ENCODE results near the gene MSI2. TPM values are rescaled to one million over a fixed set of nuclear protein-coding genes. Genes with fewer than 3 reads are reported as not detected.

The MSI2 gene
- total RNA-seq, 1 donor from 2014 or later, result 23.1 TPM

DNA sequence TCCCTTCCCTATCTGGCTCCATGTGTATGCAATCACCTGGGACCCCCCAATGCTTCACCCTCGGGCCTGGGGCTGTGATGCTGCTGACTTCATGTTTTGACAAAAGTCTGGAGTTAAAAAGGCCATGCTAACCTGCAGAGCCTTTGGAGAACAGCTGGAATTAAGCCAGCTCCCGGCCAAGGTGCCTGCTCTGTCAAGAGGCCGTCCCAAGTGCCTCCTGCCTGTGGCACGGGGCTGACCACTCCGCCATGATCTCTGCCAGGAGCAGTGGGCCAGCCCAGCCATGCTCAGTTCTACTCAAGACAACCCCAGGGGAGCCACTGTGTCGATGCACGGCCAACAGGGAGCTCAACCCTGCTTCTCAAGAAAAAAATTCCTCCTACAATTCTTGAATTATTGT lies 395.1 kb downstream of the MSI2 start:
- Mint-ChIP-seq H3K27ac (ENCODE audit: unreplicated experiment) (no peak overlapping the region), H3K4me1 (ENCODE audit: low read depth) (peaks cover 11% of the 10 kb centered on the region), H3K9me3 (ENCODE audit: low read depth) (no peaks in the 10 kb centered on the region), H3K4me3 (ENCODE audit: unreplicated experiment) (no peak overlapping the region), H3K36me3 (ENCODE audit: low read depth) (peaks cover 2% of the 10 kb centered on the region), H3K27me3 (ENCODE audit: low read depth) (no peaks in the 10 kb centered on the region)
- TF ChIP-seq, protein P1, sequence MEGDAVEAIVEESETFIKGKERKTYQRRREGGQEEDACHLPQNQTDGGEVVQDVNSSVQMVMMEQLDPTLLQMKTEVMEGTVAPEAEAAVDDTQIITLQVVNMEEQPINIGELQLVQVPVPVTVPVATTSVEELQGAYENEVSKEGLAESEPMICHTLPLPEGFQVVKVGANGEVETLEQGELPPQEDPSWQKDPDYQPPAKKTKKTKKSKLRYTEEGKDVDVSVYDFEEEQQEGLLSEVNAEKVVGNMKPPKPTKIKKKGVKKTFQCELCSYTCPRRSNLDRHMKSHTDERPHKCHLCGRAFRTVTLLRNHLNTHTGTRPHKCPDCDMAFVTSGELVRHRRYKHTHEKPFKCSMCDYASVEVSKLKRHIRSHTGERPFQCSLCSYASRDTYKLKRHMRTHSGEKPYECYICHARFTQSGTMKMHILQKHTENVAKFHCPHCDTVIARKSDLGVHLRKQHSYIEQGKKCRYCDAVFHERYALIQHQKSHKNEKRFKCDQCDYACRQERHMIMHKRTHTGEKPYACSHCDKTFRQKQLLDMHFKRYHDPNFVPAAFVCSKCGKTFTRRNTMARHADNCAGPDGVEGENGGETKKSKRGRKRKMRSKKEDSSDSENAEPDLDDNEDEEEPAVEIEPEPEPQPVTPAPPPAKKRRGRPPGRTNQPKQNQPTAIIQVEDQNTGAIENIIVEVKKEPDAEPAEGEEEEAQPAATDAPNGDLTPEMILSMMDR (IDR thresholded peaks at IDR 0.05), result no peak
- DNase-seq (ENCODE audit: low spot score), result no peak

DNA sequence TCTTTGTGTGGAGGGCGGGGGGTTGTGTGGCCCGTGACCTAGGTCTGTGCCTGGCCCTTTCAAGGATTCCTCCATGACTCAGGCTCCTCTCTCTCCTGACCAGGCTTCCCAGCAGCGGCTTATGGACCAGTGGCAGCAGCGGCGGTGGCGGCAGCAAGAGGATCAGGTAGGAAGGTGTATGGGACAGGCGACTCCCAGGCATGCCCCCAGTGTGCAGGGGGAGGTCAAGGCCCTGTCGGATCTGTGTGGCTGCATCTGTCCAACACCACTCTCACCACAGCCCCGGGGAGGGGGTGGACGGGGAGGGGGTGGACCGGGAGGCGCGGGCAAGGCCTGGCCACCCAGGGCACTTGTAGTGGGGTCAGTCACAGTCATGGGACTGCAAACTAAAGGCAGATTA lies 395.7 kb downstream of the MSI2 start:
- Mint-ChIP-seq H3K27ac (ENCODE audit: unreplicated experiment) (no peak overlapping the region), H3K9me3 (ENCODE audit: low read depth) (no peaks in the 10 kb centered on the region), H3K36me3 (ENCODE audit: low read depth) (peaks cover 4% of the 10 kb centered on the region), H3K27me3 (ENCODE audit: low read depth) (no peaks in the 10 kb centered on the region), H3K4me3 (ENCODE audit: unreplicated experiment) (no peak overlapping the region), H3K4me1 (ENCODE audit: low read depth) (peaks cover 11% of the 10 kb centered on the region)
- no peak for DNase-seq (ENCODE audit: low spot score)
- TF ChIP-seq, protein P1 (IDR thresholded peaks at IDR 0.05), result no peak

DNA sequence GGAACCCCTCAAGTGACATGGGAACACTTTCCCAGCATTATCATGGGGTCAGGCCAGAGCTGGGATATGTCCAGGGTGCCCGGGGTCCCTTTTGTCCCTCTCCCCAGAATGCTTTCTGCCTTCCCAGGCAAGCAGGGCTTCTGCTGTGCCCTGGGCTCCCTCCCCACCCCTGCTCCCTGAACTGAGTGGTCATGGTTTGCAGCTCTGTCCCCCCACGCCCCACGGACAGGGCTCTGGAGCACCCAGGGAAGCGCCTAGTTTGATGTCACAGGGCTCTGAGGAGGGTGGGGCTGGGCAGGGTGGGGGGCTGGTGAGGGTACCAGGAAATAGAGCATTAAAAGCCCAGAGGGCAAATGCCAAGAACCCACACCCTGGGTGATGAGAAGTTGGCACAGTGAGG lies 396.5 kb downstream of the MSI2 start:
- no peaks in the 10 kb centered on the region for H3K27me3 Mint-ChIP-seq (ENCODE audit: low read depth)
- H3K27ac Mint-ChIP-seq (ENCODE audit: unreplicated experiment), result no peak overlapping the region
- H3K4me3 Mint-ChIP-seq (ENCODE audit: unreplicated experiment), result no peak overlapping the region
- peaks cover 7% of the 10 kb centered on the region for H3K36me3 Mint-ChIP-seq (ENCODE audit: low read depth)
- TF ChIP-seq, protein P1 (IDR thresholded peaks at IDR 0.05), result no peak
- DNase-seq (ENCODE audit: low spot score), result no peak
- H3K9me3 Mint-ChIP-seq (ENCODE audit: low read depth), result no peaks in the 10 kb centered on the region
- peaks cover 11% of the 10 kb centered on the region for H3K4me1 Mint-ChIP-seq (ENCODE audit: low read depth)

DNA sequence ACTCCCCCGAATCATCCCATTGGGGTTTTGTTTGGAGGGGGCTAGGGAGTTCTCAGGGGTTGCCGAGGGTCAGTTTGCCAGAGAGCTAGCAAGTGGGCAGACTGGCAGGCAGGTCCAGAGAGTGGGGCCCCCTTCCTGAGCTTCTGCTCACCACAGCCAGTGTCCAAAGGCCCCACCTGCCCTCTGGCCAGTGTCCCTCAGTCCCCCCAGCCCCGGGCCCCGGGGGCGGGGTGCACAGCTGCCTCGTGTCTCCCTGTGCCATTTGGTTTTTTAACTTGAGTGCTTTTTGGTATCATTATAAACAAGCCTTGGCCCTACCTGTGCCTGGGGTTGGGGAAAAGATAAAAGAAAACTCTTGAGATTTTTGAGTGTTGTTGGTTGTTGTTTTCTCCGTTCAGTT lies 397.0 kb downstream of the MSI2 start:
- TF ChIP-seq, protein P1 (IDR thresholded peaks at IDR 0.05), result no peak
- no peak overlapping the region for H3K27ac Mint-ChIP-seq (ENCODE audit: unreplicated experiment)
- peaks cover 11% of the 10 kb centered on the region for H3K4me1 Mint-ChIP-seq (ENCODE audit: low read depth)
- H3K4me3 Mint-ChIP-seq (ENCODE audit: unreplicated experiment), result no peak overlapping the region
- no peak for DNase-seq (ENCODE audit: low spot score)
- no peaks in the 10 kb centered on the region for H3K27me3 Mint-ChIP-seq (ENCODE audit: low read depth)
- no peaks in the 10 kb centered on the region for H3K9me3 Mint-ChIP-seq (ENCODE audit: low read depth)
- peaks cover 7% of the 10 kb centered on the region for H3K36me3 Mint-ChIP-seq (ENCODE audit: low read depth)

DNA sequence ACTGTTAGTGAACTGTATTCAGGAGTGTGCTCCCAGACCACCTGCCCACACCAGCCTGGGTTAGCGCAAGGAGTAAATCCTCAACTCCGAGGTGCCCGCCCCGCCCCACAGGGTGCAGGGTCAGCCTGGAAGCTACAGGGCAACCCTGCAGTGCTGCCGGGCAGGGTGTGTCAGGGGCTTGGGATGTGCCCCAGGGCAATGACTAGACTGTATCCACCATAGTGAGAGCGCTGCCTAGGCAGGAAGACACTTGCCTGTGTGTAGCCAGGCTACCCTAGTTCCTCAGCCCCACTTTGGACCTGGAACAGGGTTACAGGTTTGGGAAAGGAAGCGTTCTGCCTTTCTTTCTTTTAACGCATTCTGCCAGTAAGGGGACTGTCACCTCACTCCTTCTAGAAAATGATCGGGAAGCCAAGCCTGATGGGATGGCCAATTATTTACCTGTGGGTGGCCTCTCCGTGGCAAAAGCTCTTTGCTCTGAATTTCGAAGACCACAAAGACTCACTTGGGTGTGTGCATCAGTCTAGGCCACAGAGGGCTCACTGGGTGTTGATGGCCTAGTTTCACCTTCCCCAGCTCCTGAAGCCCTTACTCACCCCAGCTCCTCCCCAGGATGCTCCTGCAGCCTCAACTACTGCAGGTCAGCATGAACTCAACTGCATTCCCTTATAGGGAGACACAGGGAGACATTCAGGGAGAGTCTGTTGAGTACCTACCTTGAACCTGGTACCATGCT lies 397.9 kb downstream of the MSI2 start:
- Mint-ChIP-seq H3K4me1 (ENCODE audit: low read depth) (peaks cover 11% of the 10 kb centered on the region), H3K36me3 (ENCODE audit: low read depth) (peaks cover 7% of the 10 kb centered on the region), H3K27ac (ENCODE audit: unreplicated experiment) (no peak overlapping the region), H3K4me3 (ENCODE audit: unreplicated experiment) (no peak overlapping the region), H3K9me3 (ENCODE audit: low read depth) (no peaks in the 10 kb centered on the region), H3K27me3 (ENCODE audit: low read depth) (no peaks in the 10 kb centered on the region)
- DNase-seq (ENCODE audit: low spot score), result no peak
- TF ChIP-seq, protein P1 (IDR thresholded peaks at IDR 0.05), result no peak

Measured in chondrocyte (in vitro differentiated cells).